ENCODE measurements around the gene STAMBP.

The STAMBP gene

DNA sequence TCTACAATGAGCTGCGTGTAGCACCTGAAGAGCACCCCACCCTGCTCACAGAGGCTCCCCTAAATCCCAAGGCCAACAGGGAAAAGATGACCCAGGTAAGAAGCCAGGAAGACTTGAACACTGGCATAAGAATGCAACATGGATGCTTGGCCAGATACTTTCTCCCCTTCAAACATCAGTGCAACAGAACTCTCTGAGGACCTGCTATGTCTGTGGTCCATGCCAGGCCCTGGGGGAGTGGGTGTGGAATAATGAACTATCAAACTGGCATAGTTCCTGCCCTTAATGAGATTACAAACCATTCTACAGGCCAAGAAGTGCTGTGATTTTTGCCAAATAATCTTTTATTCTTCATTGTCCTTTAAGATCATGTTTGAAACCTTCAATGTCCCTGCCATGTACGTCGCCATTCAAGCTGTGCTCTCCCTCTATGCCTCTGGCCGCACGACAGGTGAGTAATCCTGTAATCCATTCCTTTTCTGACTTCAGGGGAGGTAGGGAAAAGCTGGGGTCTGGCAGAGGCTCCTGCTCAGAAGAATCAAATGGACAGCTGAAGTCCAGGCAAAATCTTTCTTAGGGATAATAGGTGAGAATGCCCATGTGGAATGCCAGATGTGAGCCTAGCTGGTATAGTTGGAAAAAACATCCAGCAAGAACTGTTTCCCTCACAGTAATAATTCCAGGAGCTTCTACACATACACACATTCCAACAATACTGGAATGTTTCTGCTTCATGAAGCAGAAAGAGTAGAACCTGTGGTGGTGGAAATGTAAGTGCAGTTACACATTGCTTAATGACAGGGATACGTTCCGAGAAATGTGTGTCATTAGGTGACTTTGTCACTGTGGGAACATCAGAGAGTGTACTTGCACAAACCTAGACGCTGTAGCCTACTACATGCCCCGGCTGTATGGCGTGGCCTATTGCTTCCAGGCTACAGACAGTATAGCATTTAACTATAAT, 80.2 kb downstream of the STAMBP start:
- no peak for DNase-seq

DNA sequence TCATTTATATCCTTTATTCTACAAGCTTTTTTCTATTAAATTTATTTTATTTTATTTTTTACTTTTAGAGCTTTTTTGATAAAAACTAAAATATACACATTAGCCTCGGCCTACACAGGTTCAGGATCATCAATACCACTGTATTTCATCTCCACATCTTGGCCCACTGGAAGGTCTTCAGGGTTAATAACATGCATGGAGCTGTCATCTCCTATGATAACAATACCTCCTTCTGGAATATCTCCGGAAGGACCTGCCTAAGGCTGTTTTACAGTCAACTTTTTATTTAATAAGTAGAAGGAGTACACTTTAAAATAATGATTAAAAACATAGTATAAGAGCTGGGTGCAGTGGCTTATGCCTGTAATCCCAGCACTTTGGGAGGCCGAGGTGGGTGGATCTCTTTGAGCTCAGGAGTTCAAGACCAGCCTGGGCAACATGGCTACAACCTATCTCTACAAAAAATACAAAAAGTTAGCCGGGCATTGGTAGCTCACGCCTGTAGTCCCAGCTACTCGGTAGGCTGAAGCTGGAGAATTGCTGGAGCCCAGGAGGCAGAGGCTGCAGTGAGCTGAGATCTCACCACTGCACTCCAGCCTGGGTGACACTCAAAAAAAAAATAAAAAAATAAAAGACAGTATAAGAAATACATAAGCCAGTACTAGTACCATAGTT, 82.2 kb downstream of the STAMBP start:
- no peak for DNase-seq

DNA sequence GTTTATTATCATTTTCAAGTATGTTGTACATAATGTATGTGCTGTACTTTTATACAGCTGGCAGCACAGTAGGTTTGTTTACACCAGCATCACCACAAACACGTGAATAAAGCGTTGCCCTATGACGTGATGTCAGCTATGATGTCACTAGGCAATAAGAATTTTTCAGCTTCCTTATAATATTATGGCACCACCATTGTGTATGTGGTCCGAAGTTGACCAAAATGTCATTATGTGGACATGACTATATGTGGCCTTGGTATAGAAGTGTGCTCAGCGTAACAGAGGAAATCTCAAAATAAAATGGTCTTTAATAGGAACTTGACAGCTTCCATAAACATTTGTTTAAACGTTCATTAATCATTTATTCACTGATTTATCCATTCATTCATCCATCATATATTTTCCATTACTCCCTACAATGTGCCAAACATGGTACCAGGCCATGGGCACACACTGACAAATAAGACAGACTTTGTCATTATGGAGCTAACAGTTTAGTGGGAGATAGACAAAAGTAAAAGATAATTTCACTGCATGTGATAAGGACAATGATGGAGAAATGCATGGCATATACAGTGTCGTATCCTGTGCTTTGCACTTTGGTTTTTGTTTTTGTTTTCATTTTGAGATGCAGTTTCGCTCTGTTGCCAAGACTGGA, 82.9 kb downstream of the STAMBP start:
- no peak for DNase-seq

DNA sequence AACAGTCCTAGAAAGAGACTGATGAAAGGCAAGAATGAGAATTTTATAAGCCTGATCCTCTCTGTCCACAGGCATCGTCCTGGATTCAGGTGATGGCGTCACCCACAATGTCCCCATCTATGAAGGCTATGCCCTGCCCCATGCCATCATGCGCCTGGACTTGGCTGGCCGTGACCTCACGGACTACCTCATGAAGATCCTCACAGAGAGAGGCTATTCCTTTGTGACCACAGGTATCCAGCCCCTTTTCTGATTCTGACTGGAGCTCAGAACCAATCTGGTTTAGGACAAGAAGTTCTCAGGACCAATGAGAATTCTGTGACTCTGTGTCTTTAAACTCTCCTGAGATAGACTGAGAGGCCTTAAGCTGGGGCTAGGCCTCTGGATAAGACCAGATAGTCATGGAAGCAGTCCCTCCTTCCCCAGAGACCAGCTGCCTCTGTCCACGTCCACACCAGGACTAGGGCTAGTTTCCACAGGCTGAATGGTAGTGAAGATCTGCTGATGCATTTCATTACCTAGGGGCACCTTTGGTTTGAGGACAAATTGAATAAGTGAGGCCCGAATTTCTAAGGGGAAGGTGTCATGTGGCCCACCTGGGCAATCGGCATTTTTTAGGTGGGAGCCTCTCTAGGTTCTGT, 84.8 kb downstream of the STAMBP start:
- no peak for DNase-seq

DNA sequence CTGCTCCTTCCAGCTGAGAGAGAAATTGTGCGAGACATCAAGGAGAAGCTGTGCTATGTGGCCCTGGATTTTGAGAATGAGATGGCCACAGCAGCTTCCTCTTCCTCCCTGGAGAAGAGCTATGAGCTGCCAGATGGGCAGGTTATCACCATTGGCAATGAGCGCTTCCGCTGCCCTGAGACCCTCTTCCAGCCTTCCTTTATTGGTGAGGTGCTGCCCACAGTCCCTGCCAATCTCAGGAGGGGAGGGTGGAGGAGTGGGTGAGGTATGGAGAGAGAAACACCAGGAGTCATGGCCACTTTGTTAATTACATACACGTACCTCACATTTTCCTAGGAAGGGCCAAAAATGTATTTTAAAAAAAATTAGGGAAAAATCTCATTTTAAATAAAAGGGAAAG, 85.9 kb downstream of the STAMBP start:
- DNase-seq: no peak

DNA sequence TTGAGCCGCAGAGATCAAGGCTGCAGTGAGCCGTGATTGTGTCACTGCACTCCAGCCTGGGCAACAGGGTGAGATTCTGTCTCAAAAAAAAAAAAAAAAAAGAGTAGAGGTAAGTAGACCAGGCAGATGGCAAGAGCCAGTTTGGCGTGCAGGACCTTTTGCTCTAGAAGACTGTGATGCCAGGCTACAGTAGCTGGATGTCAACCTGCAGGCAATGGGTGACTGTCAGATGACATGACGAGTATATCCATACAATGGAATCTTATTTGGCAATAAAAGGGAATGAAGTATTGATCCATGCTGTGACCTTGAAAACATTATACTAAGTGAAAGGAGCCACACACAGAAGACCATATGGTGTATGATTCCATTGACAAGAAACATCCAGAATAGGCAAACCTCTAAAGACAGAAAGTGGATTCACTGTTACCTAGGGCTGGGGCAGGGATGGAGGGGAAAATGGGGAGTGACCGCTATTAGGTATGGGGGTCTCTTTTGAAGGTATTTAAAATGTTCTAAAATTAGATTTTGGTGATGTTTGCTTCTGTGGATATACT, 86.8 kb downstream of the STAMBP start:
- no peak for DNase-seq

DNA sequence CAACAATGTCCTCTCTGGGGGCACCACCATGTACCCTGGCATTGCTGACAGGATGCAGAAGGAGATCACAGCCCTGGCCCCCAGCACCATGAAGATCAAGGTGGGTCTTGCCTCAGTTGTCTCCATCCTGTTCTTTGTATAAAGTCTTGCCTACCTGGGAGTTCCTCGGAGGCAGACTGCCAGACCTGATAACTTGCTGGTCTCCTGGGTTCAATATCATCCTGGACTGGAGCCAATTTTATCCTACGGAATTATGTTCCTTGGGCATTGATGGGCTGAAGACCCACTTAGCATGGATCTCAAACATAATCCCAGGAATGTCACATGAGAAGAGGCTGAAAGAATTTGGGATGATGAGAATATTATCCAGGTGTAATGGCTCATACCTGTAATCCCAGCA, 87.9 kb downstream of the STAMBP start:
- DNase-seq: no peak

DNA sequence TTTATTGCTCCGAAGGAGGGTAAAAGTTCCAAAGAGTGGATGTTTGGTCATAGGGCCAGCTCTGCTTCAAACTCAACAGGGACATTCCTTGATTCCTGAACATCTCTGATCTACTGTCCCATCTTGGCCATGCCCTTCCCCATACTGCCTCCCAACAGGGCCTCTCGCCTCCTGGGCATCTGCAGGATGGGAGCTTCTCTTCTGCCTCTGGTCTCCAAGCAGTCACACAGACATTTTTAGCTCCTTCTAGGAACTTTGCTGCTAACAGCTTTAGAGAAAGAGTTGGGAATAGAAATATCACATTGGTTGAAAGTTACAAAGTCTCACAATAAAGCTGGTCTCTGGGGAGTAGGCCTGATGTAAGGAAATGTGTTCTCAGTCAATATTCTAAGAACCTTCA, 88.5 kb downstream of the STAMBP start:
- DNase-seq: no peak

DNA sequence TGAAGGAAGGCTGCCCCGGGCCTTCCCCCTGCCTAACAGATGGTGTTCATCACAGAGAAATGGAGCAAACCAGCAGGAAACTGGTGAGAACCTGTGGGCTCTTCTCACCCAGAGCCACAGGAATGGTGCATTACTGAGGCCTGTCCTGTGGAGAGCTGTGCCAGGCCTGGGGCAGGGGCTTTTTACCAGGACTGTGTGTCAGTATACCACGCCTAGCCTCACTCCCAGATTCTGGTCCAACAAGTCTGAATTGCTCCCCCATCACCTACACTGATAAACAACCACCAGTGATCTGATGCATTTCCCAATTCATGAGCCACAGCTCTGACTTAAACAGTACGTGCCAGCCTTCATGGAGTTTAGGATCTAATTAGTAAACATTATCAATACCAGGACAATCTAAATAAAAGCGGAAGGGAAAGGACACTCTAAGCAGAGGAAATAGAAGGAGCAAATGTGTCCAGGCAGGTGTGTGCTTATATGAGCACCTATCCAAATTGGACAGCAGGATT, 89.0 kb downstream of the STAMBP start:
- no peak for DNase-seq

DNA sequence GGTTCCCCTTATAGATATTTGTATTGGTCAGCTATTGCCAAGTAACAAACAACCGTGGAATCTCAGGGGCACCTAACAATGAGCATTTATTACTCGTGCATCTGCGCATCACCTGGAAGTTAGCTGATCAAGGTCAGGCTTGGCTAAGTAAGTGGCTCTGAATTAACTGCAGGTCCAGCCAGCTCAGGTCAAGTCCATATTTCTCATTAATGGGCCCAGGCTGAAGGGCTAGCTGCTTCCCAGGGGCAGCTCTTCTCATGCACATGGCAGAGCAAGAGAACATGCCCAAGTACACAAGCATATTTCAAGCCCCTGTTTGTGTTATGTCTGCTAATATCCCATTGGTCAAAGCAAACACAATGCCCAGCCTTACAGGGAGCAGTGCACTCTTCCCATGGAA, 90.1 kb downstream of the STAMBP start:
- DNase-seq: no peak

DNA sequence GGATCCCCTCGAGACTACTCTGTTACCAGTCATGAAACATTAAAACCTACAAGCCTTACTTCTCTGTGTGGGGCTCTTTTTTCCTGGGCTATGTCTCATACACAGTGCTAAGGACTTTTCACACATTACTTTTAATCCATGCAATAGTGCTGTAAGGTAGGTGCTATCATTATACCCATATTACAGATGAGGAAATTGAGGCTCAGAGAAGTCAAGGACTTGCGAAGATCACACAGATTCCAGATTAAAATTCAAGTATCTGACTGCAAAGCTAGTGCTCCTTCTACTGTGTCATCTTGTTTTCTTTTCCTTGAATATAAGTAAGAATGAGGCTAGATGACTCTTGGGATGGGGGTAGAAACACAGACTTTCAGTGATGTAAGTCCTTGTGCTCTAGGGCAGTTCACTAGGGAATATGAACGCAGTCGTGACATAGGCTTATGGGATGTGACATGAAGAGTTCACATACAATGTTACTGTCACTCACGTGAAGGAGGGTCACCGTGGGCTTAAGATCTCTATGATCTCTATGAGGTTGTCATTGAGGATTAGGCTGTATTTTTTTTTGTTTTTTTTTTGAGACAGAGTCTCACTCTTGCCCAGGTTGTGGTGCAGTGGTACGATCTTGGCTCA, 91.0 kb downstream of the STAMBP start:
- DNase-seq: no peak

DNA sequence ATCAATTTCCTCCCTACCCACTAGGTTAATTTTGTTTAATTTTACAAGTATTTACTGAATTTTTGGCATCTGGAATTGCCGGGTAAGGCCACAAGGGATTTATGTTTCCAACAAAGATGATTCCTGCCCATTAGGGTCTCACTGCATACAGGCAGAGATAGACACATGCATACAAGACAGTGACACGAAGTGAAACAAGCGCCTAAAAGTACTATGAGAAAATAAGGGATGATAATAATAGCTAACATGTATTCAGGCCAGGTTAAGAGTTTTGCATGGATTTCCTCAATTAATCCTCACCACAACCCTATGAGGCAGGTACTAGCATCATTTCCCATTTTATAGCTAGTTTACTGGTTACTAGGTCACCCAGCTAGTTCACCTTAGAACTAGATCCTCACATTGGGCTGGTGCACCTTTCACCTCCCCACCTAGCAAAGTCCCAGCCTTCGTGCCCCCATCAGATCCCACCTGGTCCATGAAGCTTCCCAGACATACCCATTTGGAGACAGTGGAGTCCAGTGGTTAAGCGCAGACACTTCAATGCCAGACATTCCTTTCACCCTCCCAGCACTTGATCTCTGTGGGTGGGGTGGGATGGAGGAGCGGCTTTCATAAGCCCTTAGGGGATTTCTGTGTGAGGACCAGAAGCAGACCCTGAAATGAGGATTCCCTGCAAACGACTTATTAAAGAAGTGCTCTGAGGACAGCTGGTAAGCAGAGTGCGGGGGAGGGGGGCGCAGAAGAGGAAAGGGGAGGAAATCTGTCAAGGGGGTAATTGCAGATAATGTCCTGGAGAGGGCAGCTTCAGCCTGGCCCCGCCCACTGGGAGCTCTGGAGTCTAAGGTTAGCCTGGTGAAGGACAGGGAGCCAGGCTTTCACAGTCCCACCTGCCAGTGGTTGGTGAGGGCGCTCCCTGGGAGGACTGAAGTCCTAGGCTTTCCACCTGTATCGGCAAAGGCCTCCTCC, 92.1 kb downstream of the STAMBP start:
- no peak for DNase-seq

DNA sequence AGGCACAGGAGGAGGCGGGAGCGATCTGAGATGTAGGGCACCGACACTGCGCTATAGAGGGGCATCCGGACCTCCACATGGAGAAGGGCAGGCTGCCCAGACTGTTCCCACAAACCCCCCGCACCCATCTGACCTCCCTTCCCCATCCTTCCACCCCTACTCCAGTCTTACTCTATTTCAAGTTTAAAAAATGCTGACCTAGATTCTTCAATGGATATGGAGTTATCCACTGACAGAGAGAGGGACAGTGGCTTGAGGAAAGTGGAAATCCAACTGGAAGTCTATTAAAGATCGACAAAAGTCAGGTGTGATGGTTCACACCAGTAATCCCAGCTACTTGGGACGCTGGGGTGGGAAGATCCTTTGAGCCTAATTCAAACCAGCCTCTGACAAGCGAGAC, 92.8 kb downstream of the STAMBP start:
- DNase-seq: no peak

DNA sequence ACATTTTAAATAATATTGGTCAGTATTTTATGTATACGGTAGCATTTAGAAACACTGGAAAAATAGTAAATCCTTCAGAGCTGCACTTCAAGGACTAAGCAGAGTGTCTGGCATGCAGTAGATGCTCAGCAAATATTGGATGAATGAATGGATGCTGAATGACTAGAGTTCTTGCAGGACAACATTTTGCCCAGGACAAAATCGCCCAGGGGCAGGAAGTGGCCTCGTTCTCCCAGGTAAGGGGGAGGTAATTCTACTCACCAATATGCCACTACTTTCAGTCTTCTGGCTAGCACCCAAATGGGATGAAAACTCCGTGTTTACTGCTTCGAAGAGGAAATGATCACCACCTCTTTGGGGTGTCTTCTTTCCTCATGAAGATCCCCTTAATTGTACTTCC, 93.9 kb downstream of the STAMBP start:
- DNase-seq: no peak

Measured in NCI-H2081 (cell line).